ENCODE results near the gene ELMO1. TPM values are rescaled to one million over a fixed set of nuclear protein-coding genes. Genes with fewer than 3 reads are reported as not detected.

ELMO1 gene
- total RNA-seq, 1 donor from 2014 or later, result 62.2 TPM

- DNase-seq (ENCODE audit: extremely low read depth, low read depth, low spot score), result no peak
Observed at GRCh38 chr7:37475646-37476045, 27.0 kb upstream of the ELMO1 start.

GRCh38 chr7:37471619-37472018 is 23.0 kb upstream of the ELMO1 start:
- no peak for DNase-seq (ENCODE audit: extremely low read depth, low read depth, low spot score)

GRCh38 chr7:37467002-37467401 is 18.3 kb upstream of the ELMO1 start:
- no peak for DNase-seq (ENCODE audit: extremely low read depth, low read depth, low spot score)

GRCh38 chr7:37462138-37462537 is 13.5 kb upstream of the ELMO1 start:
- DNase-seq (ENCODE audit: extremely low read depth, low read depth, low spot score), result no peak

- no peak for DNase-seq (ENCODE audit: extremely low read depth, low read depth, low spot score)
Observed at GRCh38 chr7:37455081-37455480, 6.4 kb upstream of the ELMO1 start.

GRCh38 chr7:37452346-37452745 is 3.7 kb upstream of the ELMO1 start:
- DNase-seq (ENCODE audit: extremely low read depth, low read depth, low spot score), result no peak

GRCh38 chr7:37450035-37450434 is 1.4 kb upstream of the ELMO1 start:
- DNase-seq (ENCODE audit: extremely low read depth, low read depth, low spot score), result no peak

GRCh38 chr7:37449621-37450020 is 957 bp upstream of the ELMO1 start:
- no peak for DNase-seq (ENCODE audit: extremely low read depth, low read depth, low spot score)

- no peak for DNase-seq (ENCODE audit: extremely low read depth, low read depth, low spot score)
Observed at GRCh38 chr7:37448011-37448635, 541 bp downstream of the ELMO1 start.

- no peak for DNase-seq (ENCODE audit: extremely low read depth, low read depth, low spot score)
Observed at GRCh38 chr7:37446371-37446770, 2.3 kb downstream of the ELMO1 start.

- no peak for DNase-seq (ENCODE audit: extremely low read depth, low read depth, low spot score)
Observed at GRCh38 chr7:37445790-37446189, 2.9 kb downstream of the ELMO1 start.

- no peak for DNase-seq (ENCODE audit: extremely low read depth, low read depth, low spot score)
Observed at GRCh38 chr7:37445064-37445723, 3.5 kb downstream of the ELMO1 start.

- no peak for DNase-seq (ENCODE audit: extremely low read depth, low read depth, low spot score)
Observed at GRCh38 chr7:37443627-37444026, 5.0 kb downstream of the ELMO1 start.

GRCh38 chr7:37442268-37442667 is 6.4 kb downstream of the ELMO1 start:
- no peak for DNase-seq (ENCODE audit: extremely low read depth, low read depth, low spot score)

- DNase-seq (ENCODE audit: extremely low read depth, low read depth, low spot score), result no peak
Observed at GRCh38 chr7:37441816-37442215, 6.8 kb downstream of the ELMO1 start.

GRCh38 chr7:37441386-37441760 is 7.3 kb downstream of the ELMO1 start:
- no peak for DNase-seq (ENCODE audit: extremely low read depth, low read depth, low spot score)

GRCh38 chr7:37440738-37441385 is 7.8 kb downstream of the ELMO1 start:
- DNase-seq (ENCODE audit: extremely low read depth, low read depth, low spot score), result no peak

GRCh38 chr7:37439653-37440026 is 9.0 kb downstream of the ELMO1 start:
- DNase-seq (ENCODE audit: extremely low read depth, low read depth, low spot score), result no peak

GRCh38 chr7:37438906-37439652 is 9.6 kb downstream of the ELMO1 start:
- DNase-seq (ENCODE audit: extremely low read depth, low read depth, low spot score), result no peak

- no peak for DNase-seq (ENCODE audit: extremely low read depth, low read depth, low spot score)
Observed at GRCh38 chr7:37435156-37435855, 13.4 kb downstream of the ELMO1 start.

GRCh38 chr7:37434529-37434928 is 14.1 kb downstream of the ELMO1 start:
- DNase-seq (ENCODE audit: extremely low read depth, low read depth, low spot score), result no peak

Measured in glomerular endothelial cell (primary cell).